Adipocyte (in vitro differentiated cells): ENCODE measurements around the gene NMT2.
"Not testable (repeated sequence)": the region's sequence is repeated elsewhere in the genome, so short reads cannot be mapped to it uniquely, and the experiment has no call there.

Experiments
- DNase-seq: peaks from one replicate; pipeline ENCODE4 v3.0.0-alpha.2; 2015; ENCODE audit warnings: low read depth
- H3K27me3 ChIP-seq: replicated peaks from 2 replicates; pipeline ENCODE4 v1.7.0; 2013; ENCODE audit warnings: mild to moderate bottlenecking, low read length, moderate library complexity; ENCODE audit not compliant: control insufficient read depth, insufficient read depth
- H3K36me3 ChIP-seq: 2 replicates; pipeline ENCODE4 v1.7.0; 2013; ENCODE audit warnings: low read length, mild to moderate bottlenecking, moderate library complexity; ENCODE audit not compliant: control insufficient read depth, insufficient read depth, severe bottlenecking
- H3K4me1 ChIP-seq: 2 replicates; pipeline ENCODE4 v1.7.0; 2013; ENCODE audit warnings: mild to moderate bottlenecking, low read length, moderate library complexity; ENCODE audit not compliant: control insufficient read depth, insufficient read depth
- H3K4me3 ChIP-seq: 2 replicates; pipeline ENCODE4 v1.7.0; 2013; ENCODE audit warnings: mild to moderate bottlenecking, low read length, moderate library complexity
- H3K9ac ChIP-seq: 2 replicates; pipeline ENCODE4 v1.7.0; 2013; ENCODE audit warnings: mild to moderate bottlenecking, low read length, moderate library complexity
- H3K9me3 ChIP-seq: 2 replicates; pipeline ENCODE4 v1.7.0; 2013; ENCODE audit warnings: mild to moderate bottlenecking, low read length, moderate library complexity; ENCODE audit not compliant: control insufficient read depth

Gene NMT2

GRCh38 chr10:15168291-15168785 lies at the start of gene NMT2:
Gene NMT2 (minus strand): TSS chr10:15168693. CDS start chr10:15168612, 81 bp downstream.
- no peaks in the 10 kb centered on the region for H3K9me3 ChIP-seq
- peak within 1 kb of the TSS; percentile 94 for H3K9ac ChIP-seq
- H3K36me3 ChIP-seq = no peaks in the 10 kb centered on the region
- H3K4me3 ChIP-seq = peak within 1 kb of the TSS; percentile 91
- H3K27me3 ChIP-seq = no peaks in the 10 kb centered on the region
- DNase-seq = peak; percentile 78
- peaks cover 27% of the 10 kb centered on the region for H3K4me1 ChIP-seq

- Histone ChIP-seq H3K4me1 (peaks cover 2% of the 10 kb centered on the region), H3K36me3 (peaks cover 18% of the 10 kb centered on the region), H3K4me3 (no peak overlapping the region), H3K9me3 (no peaks in the 10 kb centered on the region), H3K27me3 (no peaks in the 10 kb centered on the region), H3K9ac (no peak overlapping the region)
- no peak for DNase-seq
Measured at GRCh38 chr10:15216700-15217099, 48.2 kb upstream of the NMT2 start.

DNA sequence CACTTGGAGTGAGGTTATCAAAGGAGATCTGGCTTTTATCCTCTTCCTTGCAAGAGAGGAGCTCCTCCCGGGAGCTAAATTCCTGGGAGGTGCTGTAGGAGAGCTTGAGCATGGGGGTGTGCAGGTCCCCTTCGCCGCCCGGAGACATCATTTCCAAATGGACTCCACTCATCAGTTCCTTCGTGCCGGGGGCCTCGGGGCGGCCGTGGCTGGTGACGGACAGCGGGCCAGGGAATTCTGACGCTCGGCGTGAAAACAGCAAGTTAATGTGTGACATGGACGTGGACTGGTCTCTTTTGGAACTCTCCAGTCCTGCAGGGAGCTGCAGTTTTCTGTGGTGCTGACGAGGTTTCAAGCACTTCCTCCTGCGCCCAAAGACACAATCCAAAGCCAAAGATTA lies 45.7 kb upstream of the NMT2 start:
- DNase-seq = no peak
- H3K27me3 ChIP-seq = no peaks in the 10 kb centered on the region
- peaks cover 8% of the 10 kb centered on the region for H3K4me1 ChIP-seq
- H3K9me3 ChIP-seq = no peaks in the 10 kb centered on the region
- H3K36me3 ChIP-seq = peaks cover 18% of the 10 kb centered on the region
- H3K4me3 ChIP-seq = no peak overlapping the region
- H3K9ac ChIP-seq = no peak overlapping the region

GRCh38 chr10:15213461-15213861 lies 45.0 kb upstream of the NMT2 start:
- Histone ChIP-seq H3K9ac (no peak overlapping the region), H3K4me1 (peaks cover 8% of the 10 kb centered on the region), H3K27me3 (no peaks in the 10 kb centered on the region), H3K4me3 (no peak overlapping the region), H3K36me3 (peaks cover 18% of the 10 kb centered on the region), H3K9me3 (no peaks in the 10 kb centered on the region)
- no peak for DNase-seq

DNA sequence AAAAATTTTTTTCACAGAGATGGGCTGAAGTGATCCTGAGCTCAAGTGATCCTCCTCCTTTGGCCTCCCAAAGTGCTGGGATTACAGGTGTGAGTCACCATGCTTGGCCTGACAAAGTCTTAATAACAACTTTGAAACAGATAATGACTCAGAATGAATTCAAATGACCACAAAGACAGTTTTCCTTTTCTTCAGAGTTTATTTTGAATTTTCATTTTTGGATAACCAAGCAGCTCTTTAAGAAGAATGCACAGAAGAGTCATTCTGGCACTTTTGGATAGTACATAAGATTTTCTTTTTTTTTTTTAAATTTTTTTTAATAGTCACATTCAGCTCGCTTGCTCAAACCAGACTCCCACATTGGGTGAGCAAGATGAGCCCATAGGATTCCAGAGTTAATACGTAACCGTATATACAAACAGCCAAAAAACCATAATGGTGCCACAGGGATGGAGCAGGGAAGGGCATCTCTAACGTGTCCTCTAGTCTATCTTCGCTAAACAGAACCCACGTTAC lies 43.0 kb upstream of the NMT2 start:
- no peak overlapping the region for H3K4me3 ChIP-seq
- no peaks in the 10 kb centered on the region for H3K9me3 ChIP-seq
- H3K36me3 ChIP-seq = peaks cover 18% of the 10 kb centered on the region
- DNase-seq = peak; percentile 56
- peaks cover 8% of the 10 kb centered on the region for H3K4me1 ChIP-seq
- H3K9ac ChIP-seq = no peak overlapping the region
- no peaks in the 10 kb centered on the region for H3K27me3 ChIP-seq

GRCh38 chr10:15210521-15210920 lies 42.0 kb upstream of the NMT2 start:
- Histone ChIP-seq H3K9ac (no peak overlapping the region), H3K4me3 (no peak overlapping the region), H3K4me1 (peaks cover 8% of the 10 kb centered on the region), H3K36me3 (peaks cover 18% of the 10 kb centered on the region), H3K27me3 (no peaks in the 10 kb centered on the region), H3K9me3 (no peaks in the 10 kb centered on the region)
- DNase-seq = no peak

GRCh38 chr10:15209827-15210509 lies 41.5 kb upstream of the NMT2 start:
- H3K36me3 ChIP-seq = peaks cover 18% of the 10 kb centered on the region
- DNase-seq = peak; percentile 90
- H3K9me3 ChIP-seq = no peaks in the 10 kb centered on the region
- no peak overlapping the region for H3K9ac ChIP-seq
- no peaks in the 10 kb centered on the region for H3K27me3 ChIP-seq
- H3K4me3 ChIP-seq = no peak overlapping the region
- H3K4me1 ChIP-seq = peaks cover 8% of the 10 kb centered on the region

GRCh38 chr10:15208221-15208620 lies 39.7 kb upstream of the NMT2 start:
- Histone ChIP-seq H3K36me3 (peaks cover 9% of the 10 kb centered on the region), H3K9ac (no peak overlapping the region), H3K4me1 (peaks cover 8% of the 10 kb centered on the region), H3K4me3 (no peak overlapping the region), H3K27me3 (no peaks in the 10 kb centered on the region), H3K9me3 (no peaks in the 10 kb centered on the region)
- no peak for DNase-seq

DNA sequence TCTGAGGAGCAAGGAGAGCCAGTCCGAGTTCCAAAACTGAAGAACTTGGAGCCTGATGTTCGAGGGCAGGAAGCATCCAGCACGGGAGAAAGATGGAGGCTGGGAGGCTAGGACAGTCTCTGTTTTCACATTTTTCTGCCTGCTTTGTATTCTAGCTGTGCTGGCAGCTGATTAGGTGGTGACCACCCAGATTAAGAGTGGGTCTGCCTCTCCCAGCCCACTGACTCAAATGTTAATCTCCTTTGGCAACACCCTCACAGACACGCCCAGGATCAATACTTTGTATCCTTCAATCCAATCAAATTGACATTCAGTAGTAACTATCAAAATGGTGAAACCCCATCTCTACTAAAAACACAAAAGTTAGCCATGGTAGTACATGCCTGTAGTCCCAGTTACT lies 38.9 kb upstream of the NMT2 start:
- not testable (repeated sequence) for H3K4me3 ChIP-seq, H3K36me3 ChIP-seq

DNA sequence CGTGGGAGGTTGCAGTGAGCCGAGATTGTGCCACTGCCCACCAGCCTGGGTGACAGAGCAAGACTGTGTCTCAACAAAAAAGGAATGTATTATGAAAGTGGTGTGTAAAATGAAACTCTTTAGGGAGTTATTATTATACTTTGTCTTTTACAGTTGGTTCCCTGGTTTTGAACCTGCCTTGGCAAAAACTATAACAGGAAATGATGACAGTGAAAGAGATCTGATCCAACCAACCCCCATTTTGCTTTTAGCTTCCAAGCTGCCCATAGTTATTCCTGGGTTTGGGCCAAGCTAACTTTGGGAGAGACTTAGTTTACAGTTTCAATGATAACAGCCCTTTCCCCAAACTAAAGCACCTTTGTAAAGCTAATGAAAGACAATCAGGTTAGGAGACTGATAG lies 34.1 kb upstream of the NMT2 start:
- no peaks in the 10 kb centered on the region for H3K9me3 ChIP-seq
- H3K4me3 ChIP-seq = no peak overlapping the region
- no peaks in the 10 kb centered on the region for H3K27me3 ChIP-seq
- H3K36me3 ChIP-seq = no peaks in the 10 kb centered on the region
- DNase-seq = no peak
- H3K9ac ChIP-seq = no peak overlapping the region
- H3K4me1 ChIP-seq = peaks cover 45% of the 10 kb centered on the region

More for the DNA sequence above, 38.9 kb upstream of the NMT2 start:
- H3K27me3 ChIP-seq, H3K9ac ChIP-seq, DNase-seq, H3K9me3 ChIP-seq: not testable (repeated sequence)
- peaks cover 16% of the 10 kb centered on the region for H3K4me1 ChIP-seq

DNA sequence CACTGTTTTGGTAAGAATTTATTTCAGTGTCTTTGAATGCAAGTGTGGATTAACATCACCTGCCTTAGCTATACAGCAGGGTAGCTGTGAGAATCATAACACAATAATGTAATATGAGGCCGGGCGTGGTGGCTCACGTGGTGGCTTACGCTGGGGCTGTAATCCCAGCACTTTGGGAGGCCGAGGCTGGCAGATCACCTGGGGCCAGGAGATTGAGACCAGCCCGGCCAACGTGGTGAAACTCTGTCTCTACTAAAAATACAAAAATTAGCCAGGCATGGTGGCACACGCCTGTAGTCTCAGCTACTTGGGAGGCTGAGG lies 33.8 kb upstream of the NMT2 start:
- H3K4me1 ChIP-seq = peaks cover 49% of the 10 kb centered on the region
- H3K9ac ChIP-seq = peak overlapping the region; percentile 53
- not testable (repeated sequence) for H3K36me3 ChIP-seq, H3K27me3 ChIP-seq, H3K9me3 ChIP-seq, DNase-seq
- H3K4me3 ChIP-seq = peak overlapping the region; percentile 52
